Stomach (tissue), 9 donors: ENCODE results near the gene CD8B2. TPM values are rescaled to one million over a fixed set of nuclear protein-coding genes. Genes with fewer than 3 reads are reported as not detected.

Experiments
- DNase-seq, 2 donors: peaks; one replicate each; pipeline versions ENCODE4 v3.0.0 to v3.0.0-alpha.2; 2013 to 2019
- H3K27ac ChIP-seq, 5 donors: fragments of 200-600 bp in 4 of 5; sonication (generic) in 4 of 5; one replicate each; pipeline ENCODE4 v1.5.1; 2013 to 2019; ENCODE audit warnings: mild to moderate bottlenecking in 1 of 5, moderate library complexity in 1 of 5
- H3K27me3 ChIP-seq, 3 donors: fragments of 200-600 bp; sonication (generic); one replicate each; pipeline ENCODE4 v1.5.1; 2017 to 2019; ENCODE audit warnings: mixed run types in 1 of 3
- H3K36me3 ChIP-seq, 4 donors: fragments of 200-600 bp; sonication (generic); 1 replicate in 3 of 4; 2 replicates in 1 of 4; pipeline ENCODE4 v1.5.1; 2016 to 2019
- H3K4me1 ChIP-seq, 4 donors: fragments of 200-600 bp; sonication (generic); one replicate each; pipeline ENCODE4 v1.5.1; 2016 to 2019
- H3K4me3 ChIP-seq, 4 donors: fragments of 200-600 bp; sonication (generic) in 3 of 4; one replicate each; pipeline ENCODE4 v1.5.1; 2016 to 2019; ENCODE audit warnings: mild to moderate bottlenecking in 1 of 4
- H3K9me3 ChIP-seq, 4 donors: fragments of 200-600 bp; sonication (generic); one replicate each; pipeline ENCODE4 v1.5.1; 2016 to 2019
- EP300 ChIP-seq: sonication (generic); formaldehyde crosslinking; IDR thresholded peaks from one replicate; pipeline ENCODE4 v1.6.1; 2017; ENCODE audit warnings: antibody characterized with exemption
- POLR2A ChIP-seq, 4 donors: fragments of 450-650 bp; IDR thresholded peaks; one replicate each; pipeline ENCODE4 v1.6.1; 2016; ENCODE audit warnings: antibody characterized with exemption in 4 of 4, control low read depth in 2 of 4, mild to moderate bottlenecking in 1 of 4, moderate library complexity in 1 of 4
- POLR2AphosphoS5 ChIP-seq, 3 donors: sonication (generic); formaldehyde crosslinking; IDR thresholded peaks; one replicate each; pipeline ENCODE4 v1.6.1; 2016; ENCODE audit warnings: antibody characterized with exemption in 3 of 3
- WGBS, 5 donors: extraction: QIAGEN DNeasy Blood & Tissue Kit in 3 of 5; methylation state at CpG; one replicate each; pipeline versions ENCODE4 v1.1.5 to v1.1.7; 2013 to 2018; 5-methylcytosine and 5-hydroxymethylcytosine counted together
- intact Hi-C: fragments of 100-400 bp; cut with DNase I; formaldehyde crosslinking; loops from one replicate; pipeline ENCODE4 v1.15.1; 2023; ENCODE audit warnings: low total_unique reads
- polyA plus RNA-seq, 3 donors: library from polyadenylated mRNA; stranded (reverse); fragments of 200-250 nt; gene quantifications; one replicate each; pipeline ENCODE4 v1.2.3, GENCODE V29; 2013
- total RNA-seq, 5 donors: library from RNA; depleted of rRNA; stranded (reverse); fragments of >200 nt; gene quantifications; one replicate each; pipeline versions ENCODE4 v1.1.0 to v1.2.3, GENCODE V29; 2014 to 2016
- TF ChIP-seq, protein P1 (sequence below), 7 experiments: fragments of 450-650 bp in 4 of 7; fragments of 200-600 bp in 3 of 7; sonication (generic) in 3 of 7; IDR thresholded peaks; one replicate each; pipeline ENCODE4 v1.5.1; 2016 to 2019; ENCODE audit warnings: antibody characterized with exemption in 7 of 7, control low read depth in 2 of 7, mild to moderate bottlenecking in 1 of 7
- donor health status: healthy with polysubstance abuse.
- donor health status: Bipolar disorder and iron deficiency.
- donor health status: healthy.

The CD8B2 gene
- total and polyA plus RNA-seq, 8 donors: 0.03 TPM; not detected in 7

DNA sequence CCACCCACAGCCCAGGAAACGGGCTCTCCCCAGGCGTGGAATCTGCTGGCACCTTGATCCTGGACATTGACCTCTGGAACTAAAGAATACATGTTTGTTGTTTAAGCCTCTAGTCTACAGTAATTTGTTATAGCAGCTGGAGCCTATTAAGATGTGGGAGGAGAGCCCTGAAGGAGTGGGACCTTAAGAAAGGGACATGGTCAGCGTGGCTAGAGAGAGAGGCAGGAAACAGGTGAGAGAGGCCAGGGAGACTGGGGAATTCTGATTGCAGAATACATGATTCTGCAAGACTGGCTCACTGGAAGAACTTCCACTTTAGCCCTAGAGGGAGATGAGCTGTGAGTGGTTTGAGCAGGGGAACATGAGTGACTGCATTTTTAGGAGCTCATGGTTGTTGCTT is 83.2 kb downstream of the CD8B2 start:
- Histone ChIP-seq H3K4me3 (no peak overlapping the region), H3K27ac (no peak overlapping the region), H3K27me3 (no peaks in the 10 kb centered on the region), H3K4me1 (peaks cover 0 to 17% (median 5%) of the 10 kb centered on the region in 4 donors), H3K36me3 (no peaks in the 10 kb centered on the region), H3K9me3 (no peaks in the 10 kb centered on the region)
- intact Hi-C loops: no loop called here
- 78 to 88% (median 84%) methylated on average over 3 of the region's 3 CpGs for WGBS, 5 donors
- TF ChIP-seq, protein P1, sequence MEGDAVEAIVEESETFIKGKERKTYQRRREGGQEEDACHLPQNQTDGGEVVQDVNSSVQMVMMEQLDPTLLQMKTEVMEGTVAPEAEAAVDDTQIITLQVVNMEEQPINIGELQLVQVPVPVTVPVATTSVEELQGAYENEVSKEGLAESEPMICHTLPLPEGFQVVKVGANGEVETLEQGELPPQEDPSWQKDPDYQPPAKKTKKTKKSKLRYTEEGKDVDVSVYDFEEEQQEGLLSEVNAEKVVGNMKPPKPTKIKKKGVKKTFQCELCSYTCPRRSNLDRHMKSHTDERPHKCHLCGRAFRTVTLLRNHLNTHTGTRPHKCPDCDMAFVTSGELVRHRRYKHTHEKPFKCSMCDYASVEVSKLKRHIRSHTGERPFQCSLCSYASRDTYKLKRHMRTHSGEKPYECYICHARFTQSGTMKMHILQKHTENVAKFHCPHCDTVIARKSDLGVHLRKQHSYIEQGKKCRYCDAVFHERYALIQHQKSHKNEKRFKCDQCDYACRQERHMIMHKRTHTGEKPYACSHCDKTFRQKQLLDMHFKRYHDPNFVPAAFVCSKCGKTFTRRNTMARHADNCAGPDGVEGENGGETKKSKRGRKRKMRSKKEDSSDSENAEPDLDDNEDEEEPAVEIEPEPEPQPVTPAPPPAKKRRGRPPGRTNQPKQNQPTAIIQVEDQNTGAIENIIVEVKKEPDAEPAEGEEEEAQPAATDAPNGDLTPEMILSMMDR (IDR thresholded peaks at IDR 0.05): no peak
- TF ChIP-seq EP300 (no peak), POLR2A (IDR thresholded peaks at IDR 0.05) (no peak), POLR2AphosphoS5 (IDR thresholded peaks at IDR 0.05) (no peak)
- no peak for DNase-seq

Other genes with a start within 250 kb of the CD8B2 start
- gene RGPD3, start 19.0 kb upstream of the CD8B2 start, total RNA-seq: 1 to 10 TPM in 1 of 5 donors, under 1 TPM in 1, not detected in 3; 0.55 to 4.1 TPM
- under 1 TPM in 2 of 3 donors, not detected in 1; 0.06 to 0.08 TPM for gene RGPD3, start 19.0 kb upstream of the CD8B2 start, polyA plus RNA-seq